Brain microvascular endothelial cell (primary cell): Measurements from ENCODE around the gene RASSF6.
"Not testable (repeated sequence)": the region's sequence is repeated elsewhere in the genome, so short reads cannot be mapped to it uniquely, and the experiment has no call there.

ENCODE experiments used
- DNase-seq: peaks from one replicate; pipeline ENCODE4 v3.0.0-alpha.2; 2020
- H3K27ac ChIP-seq: fragments of 250-450 bp; sonication (Bioruptor Pico); 2 replicates; pipeline ENCODE4 v1.5.1; 2020; ENCODE audit warnings: mild to moderate bottlenecking, moderate library complexity
- H3K27me3 ChIP-seq: fragments of 250-450 bp; sonication (Bioruptor Pico); replicated peaks from 2 replicates; pipeline ENCODE4 v1.5.1; 2020; ENCODE audit warnings: mild to moderate bottlenecking
- H3K36me3 ChIP-seq: fragments of 250-450 bp; sonication (Bioruptor Pico); replicated peaks from 2 replicates; pipeline ENCODE4 v1.5.1; 2020; ENCODE audit warnings: mild to moderate bottlenecking
- H3K4me3 ChIP-seq: 2 replicates; pipeline ENCODE4 v1.5.1; 2011; ENCODE audit warnings: low read depth, mild to moderate bottlenecking, control low read depth, low read length, moderate library complexity
- in situ Hi-C: cut with HindIII; loops from 2 replicates; pipeline ENCODE4 v1.10.0; 2017; ENCODE audit warnings: low sequenced_read_pairs, low pct_ligation_motif_present
- TF ChIP-seq, protein P1 (sequence below): IDR thresholded peaks from 2 replicates; pipeline ENCODE4 v1.5.1; 2011; ENCODE audit warnings: low read depth, mild to moderate bottlenecking, moderate library complexity, low read length, control low read depth, inconsistent platforms; ENCODE audit errors: missing control alignments

RASSF6 gene

DNA sequence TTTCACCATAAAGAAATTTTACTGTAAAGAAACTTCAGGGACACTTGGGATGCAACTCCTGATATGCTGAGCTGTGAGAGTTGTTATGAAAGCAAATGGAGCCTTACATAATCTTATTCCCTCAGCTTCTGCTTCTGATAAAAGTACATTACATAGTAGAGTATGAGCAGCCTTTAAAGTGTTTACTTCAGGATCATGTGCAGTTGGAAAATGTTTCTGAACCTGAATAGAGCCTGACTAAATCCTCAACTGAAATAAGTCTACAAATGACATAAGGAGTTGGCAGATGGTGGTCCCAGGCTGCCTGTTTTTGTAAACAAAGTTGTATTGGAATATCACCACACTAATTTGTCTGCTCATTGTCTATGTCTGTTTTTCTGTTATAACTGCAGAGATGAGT is 19.3 kb downstream of the RASSF6 start:
- in situ Hi-C loops, result no loop called here
- TF ChIP-seq, protein P1, sequence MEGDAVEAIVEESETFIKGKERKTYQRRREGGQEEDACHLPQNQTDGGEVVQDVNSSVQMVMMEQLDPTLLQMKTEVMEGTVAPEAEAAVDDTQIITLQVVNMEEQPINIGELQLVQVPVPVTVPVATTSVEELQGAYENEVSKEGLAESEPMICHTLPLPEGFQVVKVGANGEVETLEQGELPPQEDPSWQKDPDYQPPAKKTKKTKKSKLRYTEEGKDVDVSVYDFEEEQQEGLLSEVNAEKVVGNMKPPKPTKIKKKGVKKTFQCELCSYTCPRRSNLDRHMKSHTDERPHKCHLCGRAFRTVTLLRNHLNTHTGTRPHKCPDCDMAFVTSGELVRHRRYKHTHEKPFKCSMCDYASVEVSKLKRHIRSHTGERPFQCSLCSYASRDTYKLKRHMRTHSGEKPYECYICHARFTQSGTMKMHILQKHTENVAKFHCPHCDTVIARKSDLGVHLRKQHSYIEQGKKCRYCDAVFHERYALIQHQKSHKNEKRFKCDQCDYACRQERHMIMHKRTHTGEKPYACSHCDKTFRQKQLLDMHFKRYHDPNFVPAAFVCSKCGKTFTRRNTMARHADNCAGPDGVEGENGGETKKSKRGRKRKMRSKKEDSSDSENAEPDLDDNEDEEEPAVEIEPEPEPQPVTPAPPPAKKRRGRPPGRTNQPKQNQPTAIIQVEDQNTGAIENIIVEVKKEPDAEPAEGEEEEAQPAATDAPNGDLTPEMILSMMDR, result no peak
- DNase-seq, result no peak
- Histone ChIP-seq H3K4me3 (no peak overlapping the region), H3K36me3 (no peaks in the 10 kb centered on the region), H3K27me3 (no peaks in the 10 kb centered on the region), H3K27ac (no peak overlapping the region)

DNA sequence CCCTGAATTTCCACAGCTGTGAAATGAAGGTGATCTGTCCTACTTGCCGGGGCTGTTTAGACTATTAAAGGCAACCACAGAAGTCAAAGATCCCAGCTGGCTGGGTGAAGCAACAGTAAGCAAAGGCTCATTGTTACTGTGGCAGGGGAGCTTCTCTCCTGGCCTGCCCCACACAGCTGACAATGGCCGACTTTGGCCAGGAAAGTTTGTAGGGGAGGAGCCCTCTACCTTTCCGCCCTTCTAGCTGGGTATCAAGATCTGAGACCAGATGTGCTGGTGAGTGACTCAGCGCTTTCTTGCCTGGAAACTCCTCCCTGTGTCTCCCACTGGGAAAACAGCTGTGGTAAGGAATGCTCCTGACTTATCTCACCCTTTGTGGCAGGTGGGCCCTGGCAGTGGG is 21.1 kb downstream of the RASSF6 start:
- DNase-seq, result peak; percentile 36

DNA sequence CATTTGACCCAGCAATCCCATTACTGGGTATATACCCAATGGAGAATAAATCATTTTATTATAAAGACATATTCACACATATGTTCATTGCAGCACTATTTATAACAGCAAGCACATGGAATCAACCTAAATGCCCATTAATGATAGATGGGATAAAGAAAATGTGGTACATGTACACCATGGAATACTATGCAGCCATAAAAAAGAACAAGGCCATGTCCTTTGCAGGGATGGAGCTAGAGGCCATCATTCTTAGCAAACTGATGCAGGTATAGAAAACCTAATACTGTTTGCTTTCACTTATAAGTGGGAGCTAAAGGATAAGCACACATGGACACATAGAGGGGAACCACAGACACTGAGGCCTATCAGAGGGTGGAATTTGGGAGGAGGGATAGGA is 22.6 kb downstream of the RASSF6 start:
- TF ChIP-seq, protein P1, result no peak
- in situ Hi-C loops, result no loop called here
- no peak for DNase-seq
- Histone ChIP-seq H3K27ac (no peak overlapping the region), H3K4me3 (no peak overlapping the region), H3K36me3 (no peaks in the 10 kb centered on the region), H3K27me3 (no peaks in the 10 kb centered on the region)

More for the DNA sequence above, 21.1 kb downstream of the RASSF6 start:
- no peaks in the 10 kb centered on the region for H3K27me3 ChIP-seq
- H3K4me3 ChIP-seq, result no peak overlapping the region
- no peaks in the 10 kb centered on the region for H3K36me3 ChIP-seq
- TF ChIP-seq, protein P1, result no peak
- no peak overlapping the region for H3K27ac ChIP-seq
- in situ Hi-C loops, result no loop called here

DNA sequence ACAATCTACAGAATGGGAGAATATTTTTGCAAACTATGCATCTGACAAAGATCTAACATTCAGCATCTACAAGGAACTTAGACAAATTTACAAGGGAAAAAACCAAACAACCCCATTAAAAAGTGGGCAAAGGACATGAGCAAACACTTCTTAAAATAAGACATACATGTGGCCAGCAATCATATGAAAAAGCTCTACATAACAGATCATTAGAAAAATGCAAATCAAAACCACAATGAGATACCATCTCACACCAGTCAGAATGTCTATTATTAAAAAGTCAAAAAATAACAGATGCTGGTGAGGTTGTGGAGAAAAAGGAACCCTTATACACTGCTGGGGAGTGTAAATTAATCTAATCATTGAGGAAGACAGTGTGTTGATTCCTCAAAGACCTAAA is 23.1 kb downstream of the RASSF6 start:
- H3K36me3 ChIP-seq, in situ Hi-C loops, H3K27ac ChIP-seq, H3K4me3 ChIP-seq, DNase-seq, H3K27me3 ChIP-seq: not testable (repeated sequence)

DNA sequence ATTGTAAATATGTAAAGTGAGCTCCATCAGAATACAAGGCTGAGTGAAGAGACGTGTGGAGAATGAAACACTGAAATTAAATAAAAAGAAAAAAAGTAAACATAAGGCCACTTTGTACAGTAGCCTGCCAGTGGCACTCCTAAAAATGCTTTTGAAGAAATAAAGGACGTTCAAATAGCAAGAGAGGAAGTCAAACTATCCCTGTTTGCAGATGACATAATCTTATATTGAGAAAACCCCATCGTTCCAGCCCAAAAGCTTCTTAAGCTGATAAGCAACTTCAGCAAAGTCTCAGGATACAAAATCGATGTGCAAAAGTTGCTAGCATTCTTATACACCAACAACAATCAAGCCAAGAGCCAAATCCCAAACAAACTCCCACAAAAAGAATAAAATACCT is 24.2 kb downstream of the RASSF6 start:
- in situ Hi-C loops, result no loop called here
- H3K27ac ChIP-seq, result no peak overlapping the region
- no peaks in the 10 kb centered on the region for H3K27me3 ChIP-seq

DNA sequence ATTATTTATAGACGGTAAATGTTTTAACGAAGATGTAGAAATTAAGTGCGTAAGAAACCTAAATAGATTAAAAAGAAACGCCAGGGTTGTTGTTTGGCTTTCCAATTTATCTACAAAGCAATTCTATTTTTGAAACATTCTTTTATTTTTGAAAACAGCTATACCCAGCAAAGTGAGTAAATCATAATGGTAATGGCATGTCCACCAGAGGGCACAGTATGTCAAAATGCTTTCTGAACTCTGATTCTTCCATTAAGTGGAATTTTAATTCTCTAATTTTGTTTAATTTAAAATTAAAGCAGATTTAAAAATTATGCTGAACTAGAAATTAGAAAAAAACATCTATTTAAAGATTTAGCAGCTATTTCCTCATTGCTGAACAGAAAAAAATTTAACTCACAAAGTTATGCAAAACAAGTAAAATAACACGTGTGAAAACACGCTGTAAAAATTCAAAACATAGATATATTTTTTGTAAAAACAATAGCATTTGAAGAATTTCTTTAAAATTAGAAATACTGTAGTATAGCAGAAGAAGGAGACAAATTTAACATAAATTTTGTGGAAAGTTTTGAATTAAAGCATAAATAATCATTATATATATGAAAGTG is 26.5 kb downstream of the RASSF6 start:
- peak; percentile 41 for DNase-seq
- H3K27me3 ChIP-seq, result no peaks in the 10 kb centered on the region
- in situ Hi-C loops, result no loop called here

More for the DNA sequence above, 24.2 kb downstream of the RASSF6 start:
- TF ChIP-seq, protein P1, result no peak
- H3K36me3 ChIP-seq, result no peaks in the 10 kb centered on the region
- no peak for DNase-seq
- H3K4me3 ChIP-seq, result no peak overlapping the region

More for the DNA sequence above, 26.5 kb downstream of the RASSF6 start:
- TF ChIP-seq, protein P1, result peak; percentile 58
- Histone ChIP-seq H3K27ac (no peak overlapping the region), H3K36me3 (no peaks in the 10 kb centered on the region), H3K4me3 (no peak overlapping the region)
